ENCODE data around the gene OAS1.

Gene OAS1

GRCh38 chr12:112906712-112907414 is at the start of gene OAS1:
Gene OAS1, plus strand, starts transcription at chr12:112906962. Its CDS starts 78 bp downstream, at chr12:112907040.
- peak; percentile 14 for DNase-seq (ENCODE audit: low read depth)

DNA sequence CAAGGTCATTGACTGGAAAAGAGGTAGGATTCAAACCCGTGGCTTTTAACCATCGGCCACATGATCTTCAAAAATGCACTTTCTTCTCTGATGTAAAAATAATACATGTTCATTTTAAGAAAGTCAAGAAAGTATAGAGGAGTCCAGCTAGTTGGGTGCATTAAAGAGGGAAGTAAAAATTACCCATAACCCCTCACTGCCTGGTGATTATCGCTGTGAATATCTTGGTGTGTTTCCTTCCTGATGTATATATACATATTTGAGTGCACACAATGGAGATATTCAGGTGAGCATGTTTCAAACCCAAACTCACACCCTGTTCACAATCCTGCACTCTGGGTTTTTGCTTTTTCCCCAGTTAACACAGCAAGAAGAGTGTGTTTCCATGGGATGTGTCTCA is 47.5 kb upstream of the OAS1 start:
- DNase-seq (ENCODE audit: low read depth), result no peak

DNA sequence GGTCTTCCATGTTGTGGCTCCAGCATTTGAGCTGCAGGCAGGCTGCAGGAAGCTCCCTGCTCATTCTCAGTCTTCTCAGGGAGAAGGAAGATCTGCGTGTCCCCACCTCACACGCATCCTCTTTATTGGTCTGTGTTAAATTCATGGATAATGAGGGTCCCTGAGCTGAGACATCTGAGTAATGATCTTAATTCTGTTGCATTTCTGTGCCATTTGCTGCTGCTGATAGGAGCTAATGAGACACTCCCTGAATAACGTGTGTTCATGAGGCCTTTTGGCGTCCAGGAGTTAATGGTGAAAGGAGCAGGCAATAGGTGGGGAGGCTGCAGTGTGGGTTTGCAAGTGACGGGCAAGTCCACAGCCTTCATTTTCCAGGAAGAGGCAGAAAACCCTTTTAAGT is 46.6 kb upstream of the OAS1 start:
- no peak for DNase-seq (ENCODE audit: low read depth)

DNA sequence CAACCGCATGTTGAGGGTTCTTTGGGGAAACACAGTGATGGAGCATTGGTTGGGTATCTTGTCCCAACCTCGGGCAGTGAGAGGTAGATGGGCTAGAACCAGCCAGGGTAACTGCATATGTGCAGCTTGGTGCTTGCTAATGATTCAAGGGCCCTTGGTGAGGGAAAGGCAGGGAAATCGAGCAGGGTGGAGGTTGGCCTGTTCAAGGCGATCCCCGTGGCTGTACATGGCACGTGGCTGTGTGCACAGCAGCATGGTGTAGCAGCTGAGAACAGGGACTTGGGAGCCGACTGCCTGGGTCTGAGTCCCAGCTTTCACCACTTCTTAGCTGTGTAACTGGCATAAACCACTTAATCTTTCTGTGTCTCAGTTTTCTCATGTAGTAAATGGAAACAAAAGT is 45.5 kb upstream of the OAS1 start:
- no peak for DNase-seq (ENCODE audit: low read depth)

- no peak for DNase-seq (ENCODE audit: low read depth)
These were observed 44.0 kb upstream of the OAS1 start for GRCh38 chr12:112862636-112863290.

- no peak for DNase-seq (ENCODE audit: low read depth)
These were observed 38.2 kb upstream of the OAS1 start for GRCh38 chr12:112868459-112869041.

GRCh38 chr12:112869091-112869490 is 37.7 kb upstream of the OAS1 start:
- DNase-seq (ENCODE audit: low read depth), result no peak

- DNase-seq (ENCODE audit: low read depth), result no peak
These were observed 37.0 kb upstream of the OAS1 start for GRCh38 chr12:112869778-112870177.

GRCh38 chr12:112870267-112870980 is 36.3 kb upstream of the OAS1 start:
- DNase-seq (ENCODE audit: low read depth), result no peak

DNA sequence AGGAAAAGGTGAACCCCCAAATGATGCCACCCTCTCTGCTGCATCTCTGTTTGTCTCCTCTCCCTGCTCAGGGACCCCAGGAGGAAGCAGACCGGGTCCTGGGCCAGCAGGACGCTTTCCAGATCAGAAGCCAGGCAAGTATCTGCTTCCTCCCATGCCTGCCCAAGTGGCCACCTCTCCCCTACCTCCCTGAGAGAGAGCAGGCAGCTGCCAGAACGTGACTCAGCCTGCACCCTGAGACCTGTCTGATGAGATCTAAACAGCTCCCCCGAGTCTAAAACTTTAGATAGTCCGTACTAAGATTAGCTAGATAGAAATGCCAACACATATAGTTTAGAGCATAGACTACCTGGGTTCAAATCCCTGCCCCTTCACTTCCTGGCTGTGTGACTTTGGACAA is 31.2 kb upstream of the OAS1 start:
- DNase-seq (ENCODE audit: low read depth), result no peak

DNA sequence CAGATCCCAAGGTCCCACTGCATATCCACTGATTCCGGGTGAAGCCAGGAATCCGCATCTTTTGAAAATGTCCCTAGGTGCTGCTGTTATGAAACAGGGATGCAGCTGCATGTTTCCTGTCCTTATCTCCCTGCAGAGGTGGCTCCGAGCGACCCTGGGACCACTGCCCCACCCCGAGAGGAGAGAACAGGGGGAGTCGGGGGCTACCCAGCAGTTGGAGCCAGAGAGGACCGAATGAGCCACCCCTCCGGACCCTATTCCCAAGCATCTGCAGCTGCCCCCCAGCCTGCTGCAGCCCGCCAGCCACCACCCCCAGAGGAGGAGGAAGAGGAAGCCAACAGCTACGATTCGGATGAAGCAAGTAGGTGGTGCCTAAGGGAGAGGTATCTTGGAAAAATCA is 30.3 kb upstream of the OAS1 start:
- no peak for DNase-seq (ENCODE audit: low read depth)

GRCh38 chr12:112877006-112877405 is 29.8 kb upstream of the OAS1 start:
- DNase-seq (ENCODE audit: low read depth), result no peak

DNA sequence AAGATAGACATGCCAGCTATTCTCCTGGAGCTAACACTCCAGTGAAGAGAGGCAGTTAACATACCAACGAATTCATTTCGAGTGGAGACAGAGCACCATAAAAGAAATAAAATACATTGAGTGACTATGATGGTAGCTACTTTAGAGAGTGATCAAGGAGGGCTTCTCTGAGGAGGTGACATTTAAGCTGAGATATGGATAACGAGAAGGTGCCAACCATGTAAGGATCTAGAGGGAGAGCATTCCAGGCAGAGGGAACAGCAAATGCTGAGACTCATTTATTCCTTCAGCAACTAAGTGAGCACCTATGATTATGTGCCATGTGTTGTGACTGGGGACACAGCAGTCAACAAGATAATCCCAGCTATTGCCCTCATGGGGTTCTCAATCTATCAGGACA is 28.3 kb upstream of the OAS1 start:
- DNase-seq (ENCODE audit: low read depth), result no peak

DNA sequence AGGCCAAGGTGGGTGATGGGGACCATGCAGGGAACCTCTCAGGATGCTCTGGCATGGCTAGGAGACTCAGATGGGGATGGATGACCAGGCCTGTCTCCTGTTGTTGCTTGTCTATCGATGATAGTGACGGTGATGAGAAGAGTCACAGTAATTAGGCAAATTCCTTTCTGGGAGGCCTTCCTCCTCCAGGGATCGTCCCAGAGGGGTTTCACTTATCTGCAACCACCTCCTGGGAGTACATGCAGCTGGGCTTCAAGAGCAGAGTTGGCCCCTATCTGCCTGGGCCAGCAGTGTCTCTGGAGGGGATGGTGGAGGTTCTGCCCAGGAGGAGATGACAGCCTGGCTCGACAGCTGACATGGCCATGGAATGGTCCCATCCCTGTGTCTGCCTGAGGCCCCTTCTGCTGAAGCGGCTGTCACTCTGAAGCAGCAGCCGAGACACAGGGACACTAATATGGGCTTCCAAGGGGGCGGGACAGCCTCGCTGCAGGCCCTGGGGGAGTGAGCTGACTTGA is 27.5 kb upstream of the OAS1 start:
- DNase-seq (ENCODE audit: low read depth), result no peak

GRCh38 chr12:112881602-112882001 is 25.2 kb upstream of the OAS1 start:
- DNase-seq (ENCODE audit: low read depth), result no peak

DNA sequence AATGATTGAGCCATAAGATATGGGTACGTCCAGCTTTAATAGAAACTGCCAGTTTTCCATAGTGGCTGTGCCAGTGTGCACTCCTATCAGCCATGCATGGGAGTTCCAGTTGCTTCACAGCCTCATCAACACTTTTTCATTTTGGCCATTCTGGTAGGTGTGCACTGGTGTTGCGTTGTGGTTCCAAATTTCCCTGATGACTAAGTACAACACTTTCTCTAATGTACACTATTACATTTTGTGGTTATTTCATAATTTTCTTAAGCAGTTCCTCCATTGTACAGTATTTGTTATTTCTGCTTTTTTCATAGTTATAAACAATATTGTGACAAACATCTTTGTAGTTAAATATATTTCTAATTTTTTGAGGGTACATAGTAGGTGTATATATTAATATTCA is 21.5 kb upstream of the OAS1 start:
- no peak for DNase-seq (ENCODE audit: low read depth)

GRCh38 chr12:112887550-112887949 is 19.2 kb upstream of the OAS1 start:
- no peak for DNase-seq (ENCODE audit: low read depth)

GRCh38 chr12:112891093-112892024 is 15.4 kb upstream of the OAS1 start:
- DNase-seq (ENCODE audit: low read depth), result no peak

- DNase-seq (ENCODE audit: low read depth), result no peak
These were observed 13.9 kb upstream of the OAS1 start for GRCh38 chr12:112892856-112893255.

- DNase-seq (ENCODE audit: low read depth), result no peak
These were observed 12.6 kb upstream of the OAS1 start for GRCh38 chr12:112894128-112894527.

- DNase-seq (ENCODE audit: low read depth), result no peak
These were observed 8.4 kb upstream of the OAS1 start for GRCh38 chr12:112898380-112898779.
